TTC549 (cell line): Measurements from ENCODE around the gene KLF1.
A peak's percentile ranks its signal among the peaks of the same experiment; 100 is the strongest.
"Not testable (repeated sequence)": the region's sequence is repeated elsewhere in the genome, so short reads cannot be mapped to it uniquely, and the experiment has no call there.

Experiments used
- FAIRE-seq: peaks from 2 replicates; lab custom pipeline; 2012; peaks lifted over from hg19 to GRCh38; lab: Jason Lieb, UNC

The KLF1 gene

DNA sequence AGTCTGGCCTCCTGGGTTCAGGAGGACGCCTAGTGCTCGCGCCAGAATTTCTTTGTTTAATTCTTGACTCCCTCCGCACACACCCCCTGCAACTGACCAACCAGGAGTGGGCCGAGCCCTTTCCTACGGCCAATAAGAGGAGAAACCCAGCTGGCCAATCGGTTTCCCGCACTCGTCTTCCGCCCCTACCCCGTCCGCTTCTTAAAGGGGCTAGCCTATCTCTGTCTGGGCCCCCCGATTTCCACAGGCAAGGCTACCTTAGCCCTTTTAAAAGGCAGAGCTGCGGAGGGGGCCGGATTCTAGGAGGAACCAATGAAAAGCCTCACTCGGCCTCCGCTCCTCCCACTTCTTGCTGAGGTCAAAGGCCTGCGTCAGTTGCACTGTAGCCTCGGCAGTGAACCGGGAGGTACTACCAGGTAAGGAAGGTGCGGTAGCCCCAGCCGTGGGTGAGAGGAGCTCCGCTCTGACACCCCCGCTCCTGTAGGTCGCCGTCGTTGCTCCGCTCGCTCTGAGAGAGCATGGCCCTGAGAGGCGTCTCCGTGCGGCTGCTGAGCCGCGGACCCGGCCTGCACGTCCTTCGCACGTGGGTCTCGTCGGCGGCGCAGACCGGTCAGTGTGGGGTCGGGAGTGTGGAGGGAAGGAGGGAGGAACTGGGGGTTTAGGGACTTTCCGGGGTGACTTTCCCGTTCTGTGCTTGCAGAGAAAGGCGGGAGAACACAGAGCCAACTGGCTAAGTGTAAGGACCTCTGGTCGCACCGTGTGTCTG is 4.0 kb upstream of the KLF1 start, which contains the start of gene GCDH:
Gene GCDH (plus strand): TSS at position 374 of the 766 bp plus-strand sequence. CDS start 145 bp downstream, at position 519.
- peak; percentile 97 for FAIRE-seq

DNA sequence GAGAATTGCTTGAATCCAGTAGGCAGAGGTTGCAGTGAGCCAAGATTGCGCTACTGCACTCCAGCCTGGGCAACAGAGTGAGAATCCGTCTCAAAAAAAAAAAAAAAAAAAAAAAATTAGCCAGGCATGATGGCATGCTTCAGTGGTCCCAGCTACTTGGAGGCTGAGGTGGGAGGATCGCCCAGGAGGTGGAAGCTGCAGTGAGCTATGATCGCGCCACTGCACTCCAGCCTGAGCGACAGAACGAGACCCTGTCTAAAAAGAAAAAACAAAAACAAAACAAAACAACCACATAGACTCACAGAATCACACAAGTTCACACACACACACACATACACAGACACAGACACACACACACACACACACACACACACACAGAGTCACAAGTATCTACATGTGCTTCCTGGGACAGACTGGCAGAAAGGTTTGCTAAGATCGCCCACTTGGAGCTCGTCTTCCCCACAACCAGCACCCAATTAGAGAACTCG is 3.3 kb upstream of the KLF1 start:
- FAIRE-seq = not testable (repeated sequence)

DNA sequence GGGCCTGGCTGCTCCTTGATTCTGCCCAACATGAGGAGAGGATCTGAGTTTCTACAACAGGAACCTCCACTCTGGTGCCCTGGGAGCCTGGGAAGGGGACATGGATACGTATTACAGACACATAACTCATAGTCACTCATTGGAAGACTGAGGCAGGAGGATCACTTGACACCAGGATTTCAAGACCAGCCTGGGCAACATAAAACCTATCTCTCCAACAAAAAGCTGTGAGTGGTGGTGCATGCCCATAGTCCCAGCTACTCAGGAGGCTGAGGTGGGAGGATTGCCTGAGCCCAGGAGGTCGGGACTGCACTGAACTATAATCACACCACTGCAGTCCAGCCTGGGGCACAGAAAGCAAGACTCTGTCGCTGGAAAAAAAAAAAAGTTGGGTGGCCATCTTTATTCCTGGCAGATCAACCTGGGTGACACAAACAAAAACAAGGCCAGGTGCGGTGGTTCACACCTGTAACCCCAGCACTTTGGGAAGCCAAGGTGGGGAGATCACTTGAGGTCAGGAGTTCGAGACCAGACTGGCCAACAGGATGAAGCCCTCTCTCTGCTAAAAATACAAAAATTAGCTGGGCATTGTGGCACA is 1.1 kb upstream of the KLF1 start:
- FAIRE-seq = no peak

DNA sequence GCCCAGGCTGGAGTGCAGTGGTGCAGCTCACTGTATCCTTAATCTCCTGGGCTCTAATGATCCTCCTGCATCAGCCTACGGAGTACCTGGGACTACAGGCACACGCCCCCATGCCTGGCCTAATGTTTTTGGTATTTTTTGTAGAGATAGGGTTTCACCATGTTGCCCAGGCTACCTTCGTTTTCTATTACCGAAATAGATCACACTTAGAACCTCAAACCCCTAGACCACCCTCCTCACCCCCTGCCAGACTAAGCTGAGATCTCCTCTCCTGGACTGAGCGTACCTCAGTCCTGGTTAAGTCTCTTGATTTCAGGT is 391 bp downstream of the KLF1 start:
- no peak for FAIRE-seq

DNA sequence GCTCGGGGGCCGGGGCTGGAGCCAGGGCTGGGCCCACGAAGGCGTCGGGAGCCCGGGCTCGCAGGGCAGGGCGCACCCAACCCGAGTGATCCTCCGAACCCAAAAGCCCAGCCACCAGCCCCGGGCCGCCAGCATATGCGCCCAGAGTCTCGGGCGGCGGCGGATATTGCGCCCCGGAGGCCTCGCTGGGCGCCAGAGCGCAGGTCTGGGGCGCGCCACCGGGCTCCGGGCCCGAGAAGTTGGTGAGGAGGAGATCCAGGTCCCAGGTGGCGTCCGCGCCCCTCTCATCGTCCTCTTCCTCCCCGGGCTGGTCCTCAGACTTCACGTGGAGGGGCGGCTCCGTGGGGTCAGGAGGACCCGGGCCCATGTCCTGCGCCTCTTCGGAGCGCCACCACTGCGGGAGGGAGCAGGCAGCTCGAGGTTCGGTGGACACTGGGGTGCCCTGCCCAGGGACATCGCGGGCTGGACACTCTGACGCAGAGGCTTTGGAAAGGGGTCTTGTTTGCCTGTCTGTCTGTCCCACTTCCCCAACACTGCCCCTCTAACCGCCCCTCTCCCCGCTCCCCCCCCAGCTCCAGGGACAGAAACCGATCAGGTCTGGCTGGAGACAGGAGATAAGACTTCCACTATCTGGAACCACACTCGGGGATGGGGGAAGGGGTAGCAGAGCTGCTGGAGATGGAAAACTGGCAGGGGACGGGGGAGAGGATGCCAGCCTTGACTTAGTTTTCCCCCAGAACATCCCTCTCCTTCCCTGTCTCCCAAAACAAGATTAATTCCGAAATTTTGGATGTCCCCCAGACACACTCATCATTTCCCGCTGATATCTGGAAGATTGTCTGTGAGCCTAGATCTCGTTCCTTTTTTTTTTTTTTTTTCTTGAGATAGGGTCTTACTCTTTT is 1.0 kb downstream of the KLF1 start:
- FAIRE-seq = no peak

DNA sequence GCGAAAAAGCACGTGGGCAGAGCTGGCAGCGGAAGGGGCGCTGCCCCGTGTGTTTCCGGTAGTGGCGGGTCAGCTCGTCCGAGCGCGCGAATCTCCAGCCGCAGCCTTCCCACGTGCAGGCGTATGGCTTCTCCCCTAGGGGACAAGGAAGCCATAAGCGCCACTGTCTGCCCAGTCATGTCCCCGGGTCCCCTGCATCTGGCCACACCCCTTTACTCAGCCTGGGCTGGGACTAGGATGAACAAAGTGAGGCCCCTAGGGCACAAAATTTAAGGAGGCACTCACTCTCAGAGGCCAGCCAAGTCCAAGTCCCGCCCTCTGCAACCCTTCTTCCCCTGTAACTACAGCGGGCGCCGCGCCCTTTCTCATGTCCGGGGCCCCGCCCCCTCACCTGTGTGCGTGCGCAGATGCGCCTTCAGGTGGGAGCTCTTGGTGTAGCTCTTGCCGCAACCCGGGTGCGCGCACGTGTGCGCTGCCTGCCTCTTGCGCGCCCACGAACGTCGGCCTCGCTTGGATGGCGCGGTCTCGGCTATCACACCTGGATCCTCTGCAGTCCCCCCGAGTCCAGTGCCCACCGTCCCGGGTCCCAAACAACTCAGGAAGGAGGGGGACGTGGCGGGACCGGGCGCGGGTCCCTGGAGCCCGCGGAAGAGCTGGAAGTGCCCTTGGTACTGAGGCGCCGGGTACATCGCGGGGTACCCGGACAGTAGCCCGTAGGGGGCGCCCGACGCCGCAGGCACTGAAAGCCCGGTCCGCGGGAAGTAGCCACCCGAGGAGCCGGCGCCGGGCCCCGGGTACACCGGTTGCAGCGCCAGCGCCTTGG is 1.9 kb downstream of the KLF1 start:
- FAIRE-seq = no peak

DNA sequence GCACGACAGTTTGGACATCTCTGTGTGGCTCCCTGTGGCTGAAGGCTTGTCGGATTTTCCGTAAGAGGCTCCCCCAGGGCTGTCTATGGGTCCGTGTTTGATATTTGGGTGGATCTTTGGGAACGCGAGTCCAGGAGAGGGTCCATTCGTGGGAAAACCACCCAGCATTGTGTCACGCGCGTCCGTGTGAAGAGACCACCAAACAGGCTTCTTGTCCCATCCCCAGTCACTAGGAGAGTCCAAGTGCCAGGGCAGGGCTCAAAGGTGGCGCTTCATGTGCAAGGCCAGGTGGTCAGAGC is 2.4 kb downstream of the KLF1 start:
- FAIRE-seq = no peak

DNA sequence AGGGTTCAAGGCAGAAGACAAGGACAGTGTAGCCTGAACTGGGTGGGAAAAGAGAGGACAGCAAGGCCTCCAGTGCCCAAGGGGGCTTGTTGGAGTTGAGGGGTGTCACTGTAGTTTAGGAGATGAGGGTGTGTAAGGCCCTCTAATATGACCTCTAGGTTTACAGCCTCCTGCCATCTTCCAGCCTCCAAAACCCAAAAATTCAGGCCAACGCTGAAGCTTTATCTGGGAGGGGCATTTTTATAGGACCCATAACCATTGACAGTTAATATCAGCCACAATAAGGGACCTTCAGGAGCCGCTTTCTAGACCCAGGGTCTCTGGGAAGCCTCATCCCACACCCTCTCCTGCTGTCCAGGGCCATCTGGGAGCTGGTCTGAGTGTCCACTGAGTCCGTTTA is 2.8 kb downstream of the KLF1 start:
- no peak for FAIRE-seq

DNA sequence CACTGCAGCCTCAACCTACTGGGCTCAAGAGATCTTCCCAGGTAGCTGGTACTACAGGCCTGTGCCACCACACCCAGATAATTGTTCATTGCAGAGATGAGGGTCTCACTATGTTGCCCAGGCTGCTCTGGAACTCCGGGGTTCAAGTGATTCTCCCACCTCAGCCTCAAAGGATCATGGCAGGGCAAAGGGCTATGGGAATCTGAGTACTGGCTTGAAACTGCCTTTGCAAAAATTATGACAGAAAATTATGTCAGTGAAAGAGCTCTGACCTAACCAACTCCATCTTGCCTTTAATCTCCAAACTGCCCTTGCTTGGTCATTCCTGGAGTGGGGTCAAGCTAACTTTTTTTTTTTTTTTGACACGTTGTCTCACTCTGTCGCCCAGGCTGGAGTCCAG is 4.4 kb downstream of the KLF1 start:
- FAIRE-seq = no peak

DNA sequence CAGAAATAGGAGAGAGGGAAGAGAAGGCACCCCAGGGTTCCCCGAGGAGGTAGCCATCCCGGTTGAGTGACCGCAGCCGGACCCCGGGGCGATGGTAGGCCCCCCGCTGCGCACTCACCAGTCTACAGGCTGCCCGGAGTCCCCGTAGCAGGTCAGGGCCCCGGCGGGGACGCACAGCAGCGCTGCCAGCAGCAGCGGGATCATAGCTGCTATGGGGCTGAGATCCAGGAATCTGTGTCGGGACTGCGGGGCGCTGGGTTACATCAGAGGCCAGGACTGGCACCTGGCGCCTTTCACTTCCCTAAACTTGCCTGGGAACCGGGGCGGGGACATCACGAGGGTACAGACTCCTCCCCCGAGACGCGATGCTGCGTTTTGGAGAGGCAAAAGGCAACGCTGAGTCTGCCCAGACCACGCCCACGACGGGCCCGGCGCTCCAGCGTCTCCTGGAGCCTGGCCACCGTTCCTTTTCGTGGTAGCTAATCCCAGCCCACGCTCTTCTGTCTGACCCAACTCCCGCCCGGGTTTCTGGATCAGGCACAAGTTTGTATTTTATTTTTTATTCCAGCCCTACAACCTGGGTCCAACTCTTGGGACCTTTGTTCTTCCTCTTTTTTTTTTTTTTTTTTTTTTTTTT is 5.7 kb downstream of the KLF1 start, which contains the start of gene DNASE2:
Gene DNASE2 (minus strand): TSS at position 278 of the 637 bp plus-strand sequence. CDS start 74 bp downstream, at position 204.
- no peak for FAIRE-seq

DNA sequence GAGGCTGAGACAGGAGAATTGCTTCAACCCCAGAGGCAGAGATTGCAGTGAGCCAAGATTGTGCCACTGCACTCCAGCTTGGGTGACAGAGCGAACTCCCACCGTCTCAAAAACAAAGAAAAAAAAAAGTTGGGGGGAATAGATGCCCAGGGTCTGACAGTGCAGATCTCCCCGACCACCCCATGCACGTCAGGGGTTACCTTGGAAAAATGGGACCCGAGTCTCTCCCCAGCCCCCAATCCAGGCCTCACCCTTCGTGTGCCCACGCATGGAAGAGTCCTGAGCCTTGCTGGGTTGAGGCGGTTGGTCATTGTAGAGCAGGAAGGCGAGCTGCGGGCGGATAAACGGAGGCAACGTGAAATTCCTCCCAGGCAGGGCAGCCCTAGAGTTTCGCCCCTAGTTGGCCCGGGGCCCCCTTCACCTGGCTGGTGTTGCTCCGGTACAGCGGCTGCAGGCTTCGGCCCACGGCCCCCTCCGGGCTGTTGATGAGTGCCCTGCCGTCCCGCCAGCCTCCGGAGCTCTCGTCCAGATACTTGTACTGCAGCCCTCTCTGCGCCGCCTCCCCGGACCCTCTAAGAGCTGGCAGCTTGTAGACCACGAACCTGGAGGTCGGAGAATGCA is 6.3 kb downstream of the KLF1 start:
- no peak for FAIRE-seq

DNA sequence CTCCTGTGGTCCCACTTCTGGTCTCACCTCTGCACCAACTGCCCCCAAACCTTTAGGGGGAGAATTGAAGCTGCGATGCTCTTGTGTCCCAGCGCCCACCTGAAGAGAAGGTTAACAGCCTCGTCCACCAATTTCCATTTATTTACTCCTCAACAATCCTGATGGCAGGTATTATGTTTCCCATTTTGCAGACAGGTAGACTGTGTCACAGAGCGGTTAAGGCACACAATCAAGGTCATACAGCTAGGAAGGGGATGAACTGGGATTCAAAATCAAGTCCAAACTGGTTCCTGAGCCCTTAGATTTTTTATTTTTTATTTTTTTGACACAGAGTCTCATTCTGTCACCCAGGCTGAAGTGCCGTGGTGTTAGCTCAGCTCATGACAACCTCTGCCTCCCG is 11.9 kb downstream of the KLF1 start:
- no peak for FAIRE-seq

DNA sequence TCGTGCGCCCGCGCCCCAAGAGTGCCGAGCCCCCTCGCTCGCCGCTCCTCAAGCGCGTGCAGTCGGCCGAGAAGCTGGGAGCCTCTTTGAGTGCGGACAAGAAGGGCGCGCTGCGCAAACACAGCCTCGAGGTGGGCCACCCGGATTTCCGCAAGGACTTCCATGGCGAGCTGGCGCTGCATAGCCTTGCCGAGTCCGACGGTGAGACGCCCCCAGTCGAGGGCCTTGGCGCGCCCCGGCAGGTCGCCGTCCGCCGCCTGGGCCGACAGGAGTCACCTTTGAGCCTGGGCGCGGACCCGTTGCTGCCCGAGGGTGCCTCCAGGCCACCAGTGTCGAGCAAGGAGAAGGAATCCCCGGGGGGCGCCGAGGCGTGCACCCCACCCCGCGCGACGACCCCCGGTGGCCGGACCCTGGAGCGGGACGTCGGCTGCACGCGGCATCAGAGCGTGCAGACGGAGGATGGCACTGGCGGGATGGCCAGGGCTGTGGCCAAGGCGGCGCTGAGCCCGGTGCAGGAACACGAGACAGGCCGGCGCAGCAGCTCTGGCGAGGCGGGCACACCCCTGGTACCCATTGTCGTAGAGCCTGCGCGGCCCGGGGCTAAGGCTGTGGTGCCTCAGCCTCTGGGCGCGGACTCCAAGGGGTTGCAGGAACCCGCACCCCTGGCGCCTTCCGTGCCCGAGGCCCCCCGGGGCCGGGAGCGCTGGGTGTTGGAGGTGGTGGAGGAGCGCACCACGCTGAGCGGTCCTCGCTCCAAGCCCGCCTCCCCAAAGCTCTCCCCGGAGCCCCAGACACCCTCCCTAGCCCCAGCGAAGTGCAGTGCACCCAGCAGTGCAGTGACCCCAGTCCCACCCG is 12.9 kb downstream of the KLF1 start:
- no peak for FAIRE-seq

DNA sequence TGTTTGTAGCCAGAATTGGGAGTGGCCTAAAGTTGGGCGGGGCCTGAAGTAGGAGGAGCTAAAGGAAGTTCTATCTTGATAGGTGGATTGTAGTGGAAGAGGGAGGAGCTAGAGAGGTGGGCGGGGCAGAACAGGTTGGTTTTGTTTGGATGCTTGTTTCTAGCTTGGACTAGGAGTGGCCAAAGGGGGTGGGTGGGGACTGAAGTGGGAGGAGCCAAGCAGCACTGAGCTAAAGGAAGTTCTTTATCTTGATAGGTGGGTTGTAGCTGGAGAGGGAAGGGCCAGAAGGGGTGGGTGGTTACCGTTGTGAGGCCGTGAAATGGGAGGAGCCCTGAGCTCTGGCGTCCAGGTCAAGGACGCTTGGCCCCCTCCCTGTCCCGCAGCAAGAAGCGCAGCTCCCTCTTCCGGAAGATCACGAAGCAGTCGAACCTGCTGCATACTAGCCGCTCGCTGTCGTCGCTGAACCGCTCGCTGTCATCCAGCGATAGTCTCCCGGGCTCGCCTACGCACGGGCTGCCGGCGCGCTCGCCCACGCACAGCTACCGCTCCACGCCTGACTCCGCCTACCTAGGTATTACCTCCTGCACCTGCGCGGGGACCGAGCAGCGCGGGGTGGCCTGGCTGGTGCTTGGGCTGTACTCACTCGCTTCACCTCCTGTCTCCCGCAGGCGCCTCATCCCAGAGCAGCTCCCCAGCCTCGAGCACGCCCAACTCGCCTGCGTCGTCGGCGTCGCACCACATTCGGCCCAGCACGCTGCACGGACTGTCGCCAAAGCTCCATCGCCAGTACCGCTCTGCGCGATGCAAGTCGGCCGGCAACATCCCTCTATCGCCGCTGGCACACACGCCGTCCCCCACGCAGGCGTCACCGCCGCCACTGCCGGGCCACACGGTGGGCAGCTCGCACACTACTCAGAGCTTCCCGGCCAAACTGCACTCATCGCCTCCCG is 13.8 kb downstream of the KLF1 start:
- FAIRE-seq = no peak

DNA sequence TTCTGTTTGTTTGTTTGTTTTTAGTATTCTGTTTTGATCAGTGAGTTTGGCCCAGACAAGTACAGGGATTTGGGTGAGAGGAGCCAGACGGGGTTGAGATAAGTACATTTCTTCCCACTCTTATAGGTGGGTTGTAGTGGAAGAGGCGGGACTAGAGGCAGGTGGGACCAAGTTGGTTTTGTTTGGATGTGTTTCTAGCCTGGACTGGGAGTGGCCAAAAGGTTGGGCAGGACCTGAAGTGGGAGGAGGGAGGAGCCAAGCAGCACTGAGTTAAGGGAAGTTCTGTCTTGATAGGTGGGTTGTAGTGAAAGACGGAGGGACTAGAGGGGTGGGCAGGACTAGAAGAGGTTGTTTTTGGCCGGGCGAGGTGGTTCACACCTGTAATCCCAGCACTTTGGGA is 14.7 kb downstream of the KLF1 start:
- no peak for FAIRE-seq

DNA sequence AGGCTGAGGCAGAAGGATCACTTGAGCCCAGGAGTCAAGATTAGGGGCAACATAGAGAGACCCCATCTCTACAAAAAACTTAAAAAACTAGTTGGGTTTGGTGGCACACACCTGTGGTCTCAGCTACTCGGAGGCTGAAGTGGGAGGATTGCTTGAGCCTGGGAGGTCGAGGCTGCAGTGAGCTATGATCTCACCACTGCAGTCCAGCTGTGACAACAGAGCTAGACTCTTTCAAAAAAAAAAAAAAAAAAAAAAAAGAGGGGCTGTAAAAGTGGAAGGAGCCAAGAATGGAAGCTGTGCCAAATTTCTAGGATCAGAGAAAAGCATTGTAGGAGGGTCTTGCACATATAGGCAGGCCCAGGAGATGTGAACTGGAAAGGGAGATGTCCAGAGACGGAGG is 15.3 kb downstream of the KLF1 start:
- no peak for FAIRE-seq

DNA sequence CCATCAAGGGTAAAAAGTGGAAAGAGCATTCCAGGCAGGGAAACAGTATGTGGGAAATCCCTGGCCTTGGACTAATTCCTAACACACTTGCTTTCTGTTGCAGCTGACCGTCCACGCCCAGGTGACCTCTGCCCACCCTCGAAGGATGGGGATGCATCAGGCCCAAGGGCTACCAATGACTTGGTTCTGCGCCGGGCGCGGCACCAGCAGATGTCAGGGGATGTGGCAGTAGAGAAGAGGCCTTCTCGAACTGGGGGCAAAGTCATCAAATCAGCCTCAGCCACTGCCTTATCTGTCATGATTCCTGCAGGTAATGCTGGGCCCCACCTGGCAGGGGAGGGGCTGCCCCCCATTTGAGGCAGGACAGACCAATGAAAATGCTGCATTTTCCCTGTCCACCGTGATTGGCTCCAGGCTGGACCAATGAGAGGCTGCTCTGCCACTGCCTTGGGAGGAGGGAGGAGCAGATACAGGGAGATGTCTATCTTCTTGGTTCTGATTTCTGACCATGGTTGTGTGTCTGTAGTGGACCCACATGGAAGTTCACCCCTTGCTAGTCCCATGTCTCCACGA is 18.4 kb downstream of the KLF1 start:
- no peak for FAIRE-seq
